OCI-LY1 (cell line): ENCODE results near the gene GPI.

ENCODE experiments used
- EZH2 ChIP-seq: fragments of 200-600 bp; sonication (generic), shearing (Covaris generic); IDR thresholded peaks from 2 replicates; pipeline ENCODE4 v1.8.0; 2017; ENCODE audit warnings: borderline replicate concordance, mixed run types, mild to moderate bottlenecking, antibody characterized with exemption, low read length, moderate library complexity, mixed read lengths
- TF ChIP-seq, protein P1 (sequence below): fragments of 200-600 bp; sonication (generic), shearing (Covaris generic); IDR thresholded peaks from 2 replicates; pipeline ENCODE4 v1.5.1; 2017; ENCODE audit warnings: mild to moderate bottlenecking, antibody characterized with exemption, low read length, moderate library complexity, mixed read lengths

DNA sequence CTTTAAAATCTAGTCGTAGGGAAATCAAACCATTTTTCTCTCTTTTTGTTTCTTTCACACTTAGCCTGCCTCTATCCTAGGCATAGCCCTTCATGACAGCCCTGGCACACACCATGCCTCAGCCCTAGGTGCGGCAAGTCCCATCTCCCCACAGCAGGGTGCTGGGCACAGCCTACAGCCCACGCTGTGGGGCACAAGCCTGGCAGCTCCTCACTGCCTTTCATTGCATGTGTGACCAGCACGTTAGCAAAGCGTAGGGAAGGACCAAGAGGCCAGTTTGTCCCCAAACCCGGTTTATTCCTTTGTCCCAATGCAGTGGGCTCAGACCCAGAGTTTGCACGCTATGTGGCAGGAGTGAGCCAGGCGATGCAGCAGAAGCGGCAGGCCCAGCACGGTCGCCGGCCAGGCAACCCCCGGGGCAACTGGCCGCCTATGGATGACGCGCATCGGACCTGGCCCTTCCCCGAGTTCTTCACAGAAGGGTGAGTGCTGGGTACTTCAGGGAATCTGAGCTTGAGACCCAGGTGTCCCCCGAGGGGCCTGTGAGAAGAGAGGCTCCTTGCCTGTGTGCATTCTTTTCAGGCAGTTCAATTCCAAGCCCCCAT is 17.3 kb upstream of the GPI start:
- TF ChIP-seq, protein P1, sequence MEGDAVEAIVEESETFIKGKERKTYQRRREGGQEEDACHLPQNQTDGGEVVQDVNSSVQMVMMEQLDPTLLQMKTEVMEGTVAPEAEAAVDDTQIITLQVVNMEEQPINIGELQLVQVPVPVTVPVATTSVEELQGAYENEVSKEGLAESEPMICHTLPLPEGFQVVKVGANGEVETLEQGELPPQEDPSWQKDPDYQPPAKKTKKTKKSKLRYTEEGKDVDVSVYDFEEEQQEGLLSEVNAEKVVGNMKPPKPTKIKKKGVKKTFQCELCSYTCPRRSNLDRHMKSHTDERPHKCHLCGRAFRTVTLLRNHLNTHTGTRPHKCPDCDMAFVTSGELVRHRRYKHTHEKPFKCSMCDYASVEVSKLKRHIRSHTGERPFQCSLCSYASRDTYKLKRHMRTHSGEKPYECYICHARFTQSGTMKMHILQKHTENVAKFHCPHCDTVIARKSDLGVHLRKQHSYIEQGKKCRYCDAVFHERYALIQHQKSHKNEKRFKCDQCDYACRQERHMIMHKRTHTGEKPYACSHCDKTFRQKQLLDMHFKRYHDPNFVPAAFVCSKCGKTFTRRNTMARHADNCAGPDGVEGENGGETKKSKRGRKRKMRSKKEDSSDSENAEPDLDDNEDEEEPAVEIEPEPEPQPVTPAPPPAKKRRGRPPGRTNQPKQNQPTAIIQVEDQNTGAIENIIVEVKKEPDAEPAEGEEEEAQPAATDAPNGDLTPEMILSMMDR: no peak
- no peak for TF ChIP-seq EZH2
